OCI-M1 (cell line): ENCODE results near the gene KLF13.
A peak's percentile ranks its signal among the peaks of the same experiment; 100 is the strongest.

Source experiments
- DNase-seq: peaks from one replicate; lab custom pipeline; 2025; lab: John Stamatoyannopoulos, UW

Gene KLF13

GRCh38 chr15:31326156-31326874 is at the start of gene KLF13:
TSS of gene KLF13 (plus strand) at chr15:31326835. CDS start at chr15:31327213, 378 bp downstream.
- DNase-seq = peak; percentile 97

GRCh38 chr15:31277335-31278060 is 49.1 kb upstream of the KLF13 start:
- no peak for DNase-seq

GRCh38 chr15:31278061-31278445 is 48.6 kb upstream of the KLF13 start:
- DNase-seq = no peak

GRCh38 chr15:31278544-31279220 is 48.0 kb upstream of the KLF13 start:
- DNase-seq = no peak

GRCh38 chr15:31279221-31280045 is 47.2 kb upstream of the KLF13 start:
- no peak for DNase-seq

- DNase-seq = no peak
Observed at GRCh38 chr15:31280046-31280830, 46.4 kb upstream of the KLF13 start.

- no peak for DNase-seq
Observed at GRCh38 chr15:31280831-31281216, 45.8 kb upstream of the KLF13 start.

- peak; percentile 23 for DNase-seq
Observed at GRCh38 chr15:31283043-31283442, 43.6 kb upstream of the KLF13 start.

GRCh38 chr15:31285772-31286261 is 40.8 kb upstream of the KLF13 start:
- no peak for DNase-seq

GRCh38 chr15:31291048-31291578 is 35.5 kb upstream of the KLF13 start:
- no peak for DNase-seq

- DNase-seq = no peak
Observed at GRCh38 chr15:31292391-31293015, 34.1 kb upstream of the KLF13 start.

GRCh38 chr15:31293655-31294054 is 33.0 kb upstream of the KLF13 start:
- no peak for DNase-seq

- no peak for DNase-seq
Observed at GRCh38 chr15:31294067-31294466, 32.6 kb upstream of the KLF13 start.

GRCh38 chr15:31295658-31296057 is 31.0 kb upstream of the KLF13 start:
- no peak for DNase-seq

GRCh38 chr15:31296219-31296645 is 30.4 kb upstream of the KLF13 start:
- DNase-seq = no peak

- DNase-seq = no peak
Observed at GRCh38 chr15:31296646-31297574, 29.7 kb upstream of the KLF13 start.

GRCh38 chr15:31297575-31298456 is 28.8 kb upstream of the KLF13 start:
- DNase-seq = no peak

- peak; percentile 9 for DNase-seq
Observed at GRCh38 chr15:31298707-31299172, 27.9 kb upstream of the KLF13 start.
